HG03139 (cell line): ENCODE data around the gene CREM.

Experiments used
- ATAC-seq: cut with Tn5 transposase; IDR thresholded peaks from one replicate; pipeline ENCODE4 v1.9.1; 2021; ENCODE audit not compliant: unreplicated experiment

CREM gene

GRCh38 chr10:35218339-35218955 lies 91.8 kb downstream of the CREM start:
- ATAC-seq = no peak

GRCh38 chr10:35219292-35219691 lies 92.6 kb downstream of the CREM start:
- ATAC-seq = no peak

GRCh38 chr10:35219891-35220890 lies 93.5 kb downstream of the CREM start:
- ATAC-seq = no peak

GRCh38 chr10:35223016-35223415 lies 96.4 kb downstream of the CREM start:
- no peak for ATAC-seq

GRCh38 chr10:35224045-35224740 lies 97.5 kb downstream of the CREM start:
- ATAC-seq = no peak

- ATAC-seq = no peak
These were observed 98.6 kb downstream of the CREM start for GRCh38 chr10:35225204-35225603.

- no peak for ATAC-seq
These were observed 99.9 kb downstream of the CREM start for GRCh38 chr10:35226507-35226906.

GRCh38 chr10:35228058-35228457 lies 101.4 kb downstream of the CREM start:
- no peak for ATAC-seq

- no peak for ATAC-seq
These were observed 105.0 kb downstream of the CREM start for GRCh38 chr10:35231646-35232045.

GRCh38 chr10:35232527-35232926 lies 105.9 kb downstream of the CREM start:
- no peak for ATAC-seq

- no peak for ATAC-seq
These were observed 107.4 kb downstream of the CREM start for GRCh38 chr10:35234073-35234472.

- ATAC-seq = no peak
These were observed 110.1 kb downstream of the CREM start for GRCh38 chr10:35236739-35237138.

GRCh38 chr10:35237766-35238512 lies 111.3 kb downstream of the CREM start:
- ATAC-seq = no peak

GRCh38 chr10:35244549-35244948 lies 117.9 kb downstream of the CREM start:
- no peak for ATAC-seq

- no peak for ATAC-seq
These were observed 120.2 kb downstream of the CREM start for GRCh38 chr10:35246770-35247343.

GRCh38 chr10:35251373-35252100 lies 124.9 kb downstream of the CREM start:
- ATAC-seq = no peak

- ATAC-seq = no peak
These were observed 130.7 kb downstream of the CREM start for GRCh38 chr10:35257057-35257983.

GRCh38 chr10:35259769-35260397 lies 133.2 kb downstream of the CREM start:
- no peak for ATAC-seq
